Upper lobe of left lung (tissue), 4 donors: ENCODE results near the gene ATAD1.

Experiments
- EP300 ChIP-seq, 4 donors: sonication (generic); formaldehyde crosslinking; IDR thresholded peaks; one replicate each; pipeline ENCODE4 v1.5.1; 2017; ENCODE audit warnings: antibody characterized with exemption in 4 of 4, control low read depth in 2 of 4
- POLR2A ChIP-seq, 4 donors: fragments of 450-650 bp; IDR thresholded peaks; one replicate each; pipeline ENCODE4 v1.5.1; 2016 to 2017; ENCODE audit warnings: antibody characterized with exemption in 4 of 4, mild to moderate bottlenecking in 2 of 4
- POLR2AphosphoS5 ChIP-seq, 2 donors: sonication (generic); formaldehyde crosslinking; IDR thresholded peaks; one replicate each; pipeline ENCODE4 v1.5.1; 2017; ENCODE audit warnings: antibody characterized with exemption in 2 of 2
- TF ChIP-seq, protein P1 (sequence below), 6 experiments: fragments of 450-650 bp in 4 of 6; fragments of 200-600 bp in 2 of 6; sonication (generic) in 2 of 6; IDR thresholded peaks; one replicate each; pipeline ENCODE4 v1.5.1; 2016 to 2019; ENCODE audit warnings: antibody characterized with exemption in 6 of 6

DNA sequence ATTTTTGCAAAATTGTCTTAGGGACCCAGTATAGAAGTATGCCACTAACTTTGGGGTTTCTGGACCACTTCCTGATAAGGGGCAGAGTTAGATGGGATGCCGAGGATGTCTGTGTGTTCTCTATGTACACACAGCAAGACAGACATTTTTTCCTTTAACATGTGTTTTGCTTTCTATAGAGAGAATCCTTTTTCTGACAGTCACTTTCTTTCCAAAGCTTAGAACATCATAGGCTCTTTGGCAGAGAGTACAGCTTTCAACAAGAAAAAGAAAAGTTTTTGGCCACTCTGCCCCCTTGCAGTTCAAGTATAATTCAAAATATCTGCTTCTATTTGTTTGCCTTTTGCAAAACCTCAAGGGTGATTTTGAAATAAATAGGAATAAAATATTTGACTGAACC lies 114.3 kb downstream of the ATAD1 start:
- no peak for TF ChIP-seq POLR2A (IDR thresholded peaks at IDR 0.05)
- no peak for TF ChIP-seq EP300 (IDR thresholded peaks at IDR 0.05)
- TF ChIP-seq, protein P1, sequence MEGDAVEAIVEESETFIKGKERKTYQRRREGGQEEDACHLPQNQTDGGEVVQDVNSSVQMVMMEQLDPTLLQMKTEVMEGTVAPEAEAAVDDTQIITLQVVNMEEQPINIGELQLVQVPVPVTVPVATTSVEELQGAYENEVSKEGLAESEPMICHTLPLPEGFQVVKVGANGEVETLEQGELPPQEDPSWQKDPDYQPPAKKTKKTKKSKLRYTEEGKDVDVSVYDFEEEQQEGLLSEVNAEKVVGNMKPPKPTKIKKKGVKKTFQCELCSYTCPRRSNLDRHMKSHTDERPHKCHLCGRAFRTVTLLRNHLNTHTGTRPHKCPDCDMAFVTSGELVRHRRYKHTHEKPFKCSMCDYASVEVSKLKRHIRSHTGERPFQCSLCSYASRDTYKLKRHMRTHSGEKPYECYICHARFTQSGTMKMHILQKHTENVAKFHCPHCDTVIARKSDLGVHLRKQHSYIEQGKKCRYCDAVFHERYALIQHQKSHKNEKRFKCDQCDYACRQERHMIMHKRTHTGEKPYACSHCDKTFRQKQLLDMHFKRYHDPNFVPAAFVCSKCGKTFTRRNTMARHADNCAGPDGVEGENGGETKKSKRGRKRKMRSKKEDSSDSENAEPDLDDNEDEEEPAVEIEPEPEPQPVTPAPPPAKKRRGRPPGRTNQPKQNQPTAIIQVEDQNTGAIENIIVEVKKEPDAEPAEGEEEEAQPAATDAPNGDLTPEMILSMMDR (IDR thresholded peaks at IDR 0.05) = no peak
- TF ChIP-seq POLR2AphosphoS5 (IDR thresholded peaks at IDR 0.05) = no peak
